UCSD-AML1 (cell line): ENCODE data around the gene QARS1.
A peak's percentile ranks its signal among the peaks of the same experiment; 100 is the strongest.

ENCODE experiments used
- DNase-seq: peaks from one replicate; lab custom pipeline; 2025; ENCODE audit not compliant: unreplicated experiment; lab: John Stamatoyannopoulos, UW

QARS1 gene

DNA sequence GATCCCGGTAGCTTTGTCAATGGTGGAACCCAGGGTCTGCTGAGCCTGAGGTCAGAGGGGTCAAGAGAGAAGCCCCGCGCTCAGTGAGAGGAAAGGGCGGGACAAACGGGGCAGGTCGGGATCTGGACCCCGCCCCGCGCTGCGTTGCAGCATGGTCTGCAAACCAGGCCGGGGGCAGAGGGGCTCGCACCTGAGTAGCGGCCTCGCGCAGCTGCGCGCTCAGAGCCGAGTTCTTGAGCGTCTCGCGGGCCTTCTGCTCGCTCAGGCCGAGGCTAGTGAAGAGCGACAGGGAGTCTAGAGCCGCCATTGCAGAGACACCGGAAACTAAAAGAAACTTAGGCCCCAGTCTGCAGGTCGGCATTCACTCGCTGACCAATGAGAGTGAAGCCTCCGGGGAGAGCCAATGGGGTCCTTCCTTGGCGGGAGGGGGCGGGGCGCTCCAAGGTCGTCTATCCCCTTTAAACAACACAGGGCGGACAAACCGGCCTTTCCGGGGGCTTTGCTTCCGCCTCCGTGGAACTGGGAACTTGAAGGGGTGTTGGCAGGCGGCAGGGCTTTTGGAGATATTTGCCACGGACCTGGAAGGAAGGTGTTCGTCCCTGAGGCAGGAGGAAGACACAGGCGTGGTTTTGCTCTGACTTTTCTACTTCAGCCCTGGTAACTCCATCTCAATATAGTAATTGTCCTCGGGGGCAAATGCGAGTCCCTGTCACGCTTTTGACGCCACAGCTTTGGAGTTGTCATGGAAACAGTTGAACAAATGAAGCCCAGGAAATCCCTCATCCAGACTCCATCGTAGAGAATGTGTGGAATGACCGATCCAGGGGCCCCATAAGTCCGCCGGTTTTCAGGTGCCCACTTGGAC is at the start of gene QARS1:
QARS1 (minus strand) TSS at position 331 of the 865 bp plus-strand sequence; CDS start at position 307, 24 bp downstream.
- DNase-seq, result peak; percentile 89

- DNase-seq, result no peak
Observed at GRCh38 chr3:49153349-49153912, 48.9 kb upstream of the QARS1 start.

GRCh38 chr3:49151610-49152009 is 47.1 kb upstream of the QARS1 start:
- no peak for DNase-seq

GRCh38 chr3:49148159-49148558 is 43.6 kb upstream of the QARS1 start:
- DNase-seq, result no peak

DNA sequence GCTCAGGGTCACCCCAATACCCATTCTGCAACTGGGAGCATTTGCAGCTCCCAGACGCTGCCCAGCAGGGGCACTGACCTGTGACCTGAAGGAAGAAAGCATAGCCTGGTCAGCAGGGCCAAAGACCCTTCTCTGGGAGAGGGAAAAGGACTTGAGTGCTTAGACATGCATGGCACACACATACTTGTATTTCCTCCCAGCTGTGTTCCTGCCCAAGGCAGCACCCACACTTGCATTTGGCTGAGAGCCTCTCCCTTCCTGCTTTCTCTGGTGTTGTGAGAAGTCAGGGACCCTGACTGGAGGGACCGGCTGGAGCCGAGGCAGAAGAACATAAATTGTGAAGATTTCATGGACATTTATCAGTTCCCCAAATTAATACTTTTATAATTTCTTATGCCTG is 35.5 kb upstream of the QARS1 start:
- DNase-seq, result no peak

GRCh38 chr3:49135499-49135898 is 30.9 kb upstream of the QARS1 start:
- DNase-seq, result no peak

GRCh38 chr3:49134471-49135265 is 30.1 kb upstream of the QARS1 start:
- DNase-seq, result no peak

DNA sequence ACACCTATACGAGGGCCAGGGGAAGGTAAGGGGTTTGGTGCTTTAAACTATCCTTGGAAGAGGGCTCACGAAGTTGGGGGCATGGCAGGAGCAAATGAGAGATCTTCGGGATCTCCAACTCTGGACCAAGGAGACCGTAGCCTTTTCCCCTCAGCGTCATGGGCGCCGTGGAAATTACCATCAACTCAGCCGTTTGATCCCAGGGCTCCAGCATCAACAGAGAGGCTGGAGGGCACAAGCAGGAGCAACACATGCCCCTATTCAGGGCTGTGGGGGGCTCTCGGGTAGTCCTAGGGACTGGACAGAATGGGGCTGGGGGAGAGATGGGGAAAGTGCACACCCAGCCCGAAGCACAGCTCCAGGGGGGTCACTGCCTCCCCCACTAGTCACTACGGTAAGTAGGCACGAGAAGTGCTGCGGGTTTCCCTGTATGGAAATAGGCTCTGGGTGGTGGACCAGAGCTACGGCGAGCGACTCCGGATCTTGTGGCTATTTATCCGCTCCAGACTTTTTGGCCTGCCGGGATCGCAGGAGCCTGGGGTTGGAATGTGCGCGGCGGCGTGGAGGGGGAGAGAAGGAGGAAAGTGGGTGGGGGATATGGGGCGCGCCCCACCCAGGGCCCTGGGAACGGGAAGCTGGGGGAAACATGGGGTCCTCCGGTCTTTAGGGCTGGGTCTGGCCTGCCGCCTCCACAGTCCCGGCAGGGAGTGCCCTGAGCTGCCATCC is 28.8 kb upstream of the QARS1 start:
- DNase-seq, result peak; percentile 83

- peak; percentile 76 for DNase-seq
Observed at GRCh38 chr3:49132437-49133225, 28.1 kb upstream of the QARS1 start, which contains the start of gene LAMB2. Gene LAMB2, minus strand, starts transcription at chr3:49133050. Its CDS starts 183 bp downstream, at chr3:49132867.

DNA sequence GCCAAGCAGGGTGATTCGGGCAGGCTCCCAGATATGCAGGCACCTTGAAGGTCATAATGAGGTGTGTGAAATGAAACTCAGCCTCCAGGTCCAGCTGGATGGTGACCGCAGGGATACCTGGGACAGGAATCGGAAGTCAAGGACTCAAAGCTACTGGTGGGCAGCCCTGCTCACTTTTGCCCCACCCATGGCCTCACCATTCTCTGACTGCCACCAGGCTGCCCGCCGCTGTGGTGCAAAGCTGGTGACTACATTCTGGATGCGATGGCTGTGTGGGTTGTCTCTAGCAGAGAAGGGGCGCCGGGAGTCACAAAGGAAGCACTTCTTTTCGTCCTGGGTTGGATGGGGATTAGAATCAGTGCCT is 27.5 kb upstream of the QARS1 start:
- DNase-seq, result no peak

DNA sequence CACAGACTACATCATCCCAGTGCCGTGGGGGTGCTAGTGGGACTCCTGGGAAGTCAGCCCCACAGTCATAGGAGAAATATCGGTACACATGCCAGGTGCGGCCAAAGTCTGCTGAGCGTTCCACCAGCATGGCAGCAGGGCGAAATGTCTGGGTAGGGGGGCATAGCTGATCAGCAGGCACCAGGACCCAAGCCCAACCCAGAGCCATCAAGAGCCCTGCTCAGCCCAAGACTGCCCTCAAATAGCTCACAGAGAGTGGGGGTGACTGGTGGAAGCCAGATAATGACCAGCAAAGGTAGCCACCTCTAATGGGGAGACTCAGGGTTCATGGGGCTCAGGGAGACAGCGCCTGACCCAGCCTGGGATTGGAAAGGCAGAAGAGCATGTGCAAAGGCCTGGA is 27.0 kb upstream of the QARS1 start:
- DNase-seq, result no peak

DNA sequence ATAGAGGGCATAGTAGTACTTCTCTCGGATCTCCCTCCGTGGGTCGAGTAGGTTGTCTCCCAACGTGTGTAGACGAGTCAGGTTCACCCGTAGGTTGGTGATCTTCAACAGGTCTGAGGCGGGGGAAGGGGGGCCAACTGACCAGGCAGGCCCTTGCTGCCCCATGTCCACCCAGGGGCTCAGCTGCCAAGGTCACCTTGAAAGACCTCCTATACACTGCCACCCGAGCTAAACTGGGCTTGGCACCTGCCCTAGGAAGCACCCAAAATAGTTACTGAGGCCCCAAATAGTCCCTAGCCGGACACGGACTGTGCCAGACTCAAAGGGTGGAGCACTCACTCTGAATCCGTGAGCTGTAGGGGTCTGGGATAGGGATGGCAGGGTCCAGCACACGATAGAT is 26.5 kb upstream of the QARS1 start:
- no peak for DNase-seq

DNA sequence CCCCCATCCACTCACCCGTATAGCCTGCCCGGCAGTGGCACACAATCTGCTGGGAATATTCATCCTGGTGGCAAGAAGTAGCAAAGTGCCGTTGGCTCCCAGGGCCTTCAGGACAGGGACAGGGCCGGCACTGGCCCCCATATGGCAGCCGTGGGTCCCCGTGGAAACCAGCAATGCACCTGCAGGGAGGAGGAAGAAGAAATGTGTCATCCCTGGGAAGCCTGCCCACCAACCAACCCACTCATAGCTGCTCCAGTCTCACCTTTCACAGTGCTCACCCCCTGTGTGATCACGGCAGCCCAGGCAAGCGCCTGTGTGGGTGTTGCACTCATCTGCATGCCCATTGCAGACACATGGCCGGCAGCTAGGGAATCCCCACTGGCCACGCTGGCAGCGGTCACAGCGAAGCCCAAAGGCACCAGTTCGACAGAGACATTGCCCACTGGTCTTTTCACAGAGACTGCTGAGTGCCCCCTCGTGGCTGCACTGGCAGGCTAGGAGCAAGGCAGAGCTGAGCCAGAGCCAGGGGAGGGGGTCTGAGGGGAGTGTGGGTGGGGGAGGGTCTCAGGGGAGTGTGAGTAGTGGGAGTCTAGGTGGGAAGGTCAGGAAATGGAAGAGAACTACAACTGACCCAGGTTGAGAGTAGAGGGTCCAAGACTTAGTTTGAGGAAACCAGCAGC is 20.6 kb upstream of the QARS1 start:
- no peak for DNase-seq

GRCh38 chr3:49124203-49124602 is 19.6 kb upstream of the QARS1 start:
- DNase-seq, result no peak

GRCh38 chr3:49123687-49124086 is 19.1 kb upstream of the QARS1 start:
- DNase-seq, result no peak

- DNase-seq, result no peak
Observed at GRCh38 chr3:49122886-49123545, 18.5 kb upstream of the QARS1 start.

DNA sequence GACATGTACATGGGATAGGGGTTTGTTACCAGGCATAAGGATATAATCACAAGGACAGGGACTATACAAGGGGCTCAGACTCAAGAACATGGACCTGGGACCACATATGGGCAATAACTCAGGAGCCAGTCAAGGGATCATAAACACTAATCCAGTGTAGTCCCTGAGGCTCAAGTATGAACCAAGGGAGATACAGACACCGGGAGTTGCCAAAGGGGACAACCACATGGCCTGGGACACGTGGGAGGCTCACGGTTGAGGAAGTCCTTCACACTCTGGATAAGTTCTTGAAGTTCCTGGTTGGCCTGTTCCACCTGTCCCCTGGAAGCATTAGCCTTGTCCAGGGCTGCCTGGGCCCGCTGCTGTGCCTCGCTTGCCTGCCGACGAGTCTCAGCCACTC is 17.9 kb upstream of the QARS1 start:
- no peak for DNase-seq

DNA sequence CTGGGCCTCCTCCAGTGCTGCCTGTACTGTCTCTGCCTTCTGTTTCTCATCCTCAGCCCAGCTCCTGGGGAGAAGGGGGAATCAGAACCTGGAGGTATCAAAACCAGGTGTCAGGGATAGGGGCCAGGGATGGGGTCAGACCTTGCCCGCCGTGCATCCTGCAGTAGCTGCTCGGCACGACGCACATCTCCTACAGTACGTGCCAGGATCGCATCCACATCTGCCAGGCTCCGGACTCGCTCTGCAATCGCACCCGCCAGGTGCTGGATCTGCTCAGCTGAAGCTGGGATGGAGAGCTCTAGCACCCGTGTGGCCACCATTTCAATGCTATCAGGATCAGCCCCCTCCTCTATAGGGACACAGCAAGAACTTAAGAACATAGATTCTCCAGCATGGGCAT is 17.5 kb upstream of the QARS1 start:
- DNase-seq, result no peak

DNA sequence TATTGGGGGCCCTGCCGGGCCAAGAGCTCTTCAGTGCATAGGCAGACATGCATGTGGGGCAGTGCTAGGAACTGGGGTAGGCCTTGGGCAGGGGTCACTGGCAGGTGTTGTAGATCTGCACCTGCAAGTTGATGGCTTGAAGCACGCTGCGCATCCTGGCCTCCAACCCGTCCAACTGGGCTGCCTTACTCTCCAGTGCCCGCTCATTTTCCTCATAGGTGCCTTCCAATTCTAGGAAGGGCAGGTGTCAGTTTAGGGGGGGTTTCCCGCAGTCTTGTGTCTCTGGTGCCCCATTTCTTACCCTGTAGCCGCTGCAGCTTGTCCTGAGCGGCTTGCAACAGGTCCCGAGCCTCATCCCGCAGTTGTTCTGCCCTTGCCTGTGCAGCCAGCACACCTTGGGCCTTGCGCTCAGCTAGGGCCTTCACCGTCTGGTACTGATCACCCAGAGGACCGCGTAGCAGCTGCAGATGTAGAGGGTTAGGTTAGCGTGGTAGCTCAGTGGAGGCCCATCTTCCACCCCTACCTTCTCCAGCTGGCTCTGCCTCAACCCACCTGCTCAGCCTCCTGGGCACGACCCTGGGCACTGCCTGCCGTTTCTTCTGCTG is 16.7 kb upstream of the QARS1 start:
- no peak for DNase-seq
